HEK293T (cell line): ENCODE results near the gene GABBR2.

Source experiments
- BHLHE40 ChIP-seq: fragments of 450-650 bp; IDR thresholded peaks from 2 replicates; pipeline ENCODE4 v1.6.1; 2016; ENCODE audit warnings: mild to moderate bottlenecking, moderate library complexity, borderline replicate concordance
- ELF4 ChIP-seq: fragments of 450-650 bp; IDR thresholded peaks from 2 replicates; pipeline ENCODE4 v1.6.1; 2017; ENCODE audit warnings: antibody characterized with exemption
- FOXM1 ChIP-seq: fragments of 450-650 bp; IDR thresholded peaks from 2 replicates; pipeline ENCODE4 v1.6.1; 2017; ENCODE audit warnings: mild to moderate bottlenecking, borderline replicate concordance
- ZNF384 ChIP-seq: fragments of 450-650 bp; IDR thresholded peaks from 2 replicates; pipeline ENCODE4 v1.6.1; 2016

- TF ChIP-seq ZNF384 = no peak
- no peak for TF ChIP-seq ELF4
- TF ChIP-seq FOXM1 = no peak
- TF ChIP-seq BHLHE40 = no peak
Measured at GRCh38 chr9:98612061-98612752, 96.5 kb downstream of the GABBR2 start.
